Measurements from ENCODE around the gene CD99. TPM values are rescaled to one million over a fixed set of nuclear protein-coding genes. Genes with fewer than 3 reads are reported as not detected.
A peak's percentile ranks its signal among the peaks of the same experiment; 100 is the strongest.

The CD99 gene
- total and polyA plus RNA-seq, 9 of the 15 experiments (the other 6 are each of a cell fraction or from before 2014, with no cell fraction given), result 5.0 to 55.3 (median 34.5) TPM

DNA sequence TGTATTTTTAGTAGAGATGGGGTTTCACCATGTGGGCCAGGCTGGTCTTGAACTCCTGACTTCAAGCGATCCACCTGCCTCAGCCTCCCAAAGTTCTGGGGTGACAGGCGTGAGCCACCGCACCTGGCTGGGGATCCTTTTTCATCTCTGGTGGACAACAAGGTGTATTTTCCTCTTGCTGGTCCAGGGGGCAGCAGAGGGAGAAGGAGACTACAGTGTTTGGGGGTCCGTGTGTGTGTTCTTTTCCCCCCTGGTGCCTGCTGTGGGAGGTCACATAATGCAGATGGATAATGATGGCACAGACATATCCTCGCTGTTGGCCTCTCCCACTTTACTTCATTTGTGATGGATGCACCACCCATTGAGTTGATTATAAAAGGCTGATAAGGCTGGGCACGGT is 39.0 kb upstream of the CD99 start:
- Histone ChIP-seq H3K4me1 (replicated peaks in 1 of 2; ENCODE audit: control insufficient read depth in 2 of 2, insufficient read depth in 2 of 2, low read length in 2 of 2) (no peaks in the 10 kb centered on the region), H3K9ac (ENCODE audit: insufficient read depth in 1 of 2, low read depth in 2 of 2, low read length in 2 of 2) (no peak overlapping the region), H3K9me1 (ENCODE audit: control insufficient read depth, insufficient read depth, low read length) (no peaks in the 10 kb centered on the region), H3K27ac (ENCODE audit: extremely low read depth, low read depth, low read length) (no peak overlapping the region), H3K27me3 (ENCODE audit: control insufficient read depth in 2 of 2, insufficient read depth in 2 of 2, low read length in 2 of 2) (no peaks in the 10 kb centered on the region), H4K20me1 (replicated peaks; ENCODE audit: control insufficient read depth, insufficient read depth, low read length) (no peaks in the 10 kb centered on the region), H3K9me3 (replicated peaks; ENCODE audit: control insufficient read depth, insufficient read depth, low read depth, low read length) (no peaks in the 10 kb centered on the region), H3K79me2 (ENCODE audit: control insufficient read depth, insufficient read depth, low read length) (no peaks in the 10 kb centered on the region), H3K4me3 (no peak overlapping the region), H3K36me3 (ENCODE audit: control insufficient read depth, insufficient read depth, low read length) (no peaks in the 10 kb centered on the region), H2AFZ (ENCODE audit: low read depth, low read length) (no peak overlapping the region), H3K4me2 (ENCODE audit: insufficient read depth, low read length) (no peak overlapping the region)
- WGBS (ENCODE audit: insufficient coverage, low coverage, missing lambda C conversion rate), result 81% methylated on average over 4 of the region's 6 CpGs
- no peak for FAIRE-seq
- intact Hi-C loops (cut with micrococcal nuclease) (no loop called here), in situ Hi-C loops (cut with MboI) (no loop called here)
- CTCF ChIA-PET (ENCODE audit: low intra/inter-chr PET ratio), result no interaction called here
- no peak for ATAC-seq
- no peak for DNase-seq (ENCODE audit: extremely low read depth in 1 of 4, low spot score in 3 of 4)
- BruUV-seq (replicated peaks), result no TSS peak
- TF ChIP-seq, protein P1, sequence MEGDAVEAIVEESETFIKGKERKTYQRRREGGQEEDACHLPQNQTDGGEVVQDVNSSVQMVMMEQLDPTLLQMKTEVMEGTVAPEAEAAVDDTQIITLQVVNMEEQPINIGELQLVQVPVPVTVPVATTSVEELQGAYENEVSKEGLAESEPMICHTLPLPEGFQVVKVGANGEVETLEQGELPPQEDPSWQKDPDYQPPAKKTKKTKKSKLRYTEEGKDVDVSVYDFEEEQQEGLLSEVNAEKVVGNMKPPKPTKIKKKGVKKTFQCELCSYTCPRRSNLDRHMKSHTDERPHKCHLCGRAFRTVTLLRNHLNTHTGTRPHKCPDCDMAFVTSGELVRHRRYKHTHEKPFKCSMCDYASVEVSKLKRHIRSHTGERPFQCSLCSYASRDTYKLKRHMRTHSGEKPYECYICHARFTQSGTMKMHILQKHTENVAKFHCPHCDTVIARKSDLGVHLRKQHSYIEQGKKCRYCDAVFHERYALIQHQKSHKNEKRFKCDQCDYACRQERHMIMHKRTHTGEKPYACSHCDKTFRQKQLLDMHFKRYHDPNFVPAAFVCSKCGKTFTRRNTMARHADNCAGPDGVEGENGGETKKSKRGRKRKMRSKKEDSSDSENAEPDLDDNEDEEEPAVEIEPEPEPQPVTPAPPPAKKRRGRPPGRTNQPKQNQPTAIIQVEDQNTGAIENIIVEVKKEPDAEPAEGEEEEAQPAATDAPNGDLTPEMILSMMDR (IDR thresholded peaks at IDR 0.05 in 2 of 3, conservative IDR thresholded peaks at IDR 0.05 in 1 of 3; ENCODE audit: insufficient read depth in 2 of 3, low read depth in 1 of 3, low read length in 3 of 3), result peak; percentile 21 to 28 (median 21); a peak in 2 of 6 replicates
- no peak for TF ChIP-seq TAF15 (IDR thresholded peaks at IDR 0.05; ENCODE audit: low read depth, low read length)
- POLR2A ChIA-PET, result no interaction called here
